ENCODE data around the gene SST. TPM values are rescaled to one million over a fixed set of nuclear protein-coding genes. Genes with fewer than 3 reads are reported as not detected.

Gene SST
- total RNA-seq, 1 experiment from 2014 or later: not detected

- peak; percentile 80 for ATAC-seq
Measured at GRCh38 chr3:187678726-187679268, 8.6 kb upstream of the SST start.

More at GRCh38 chr3:187678726-187679268, 8.6 kb upstream of the SST start:
- H3K27me3 ChIP-seq (ENCODE audit: insufficient read depth, low read length): peaks cover 21% of the 10 kb centered on the region
- CTCF ChIA-PET: interaction anchor here (0.7 to 9.6 kb wide), 22 partner anchors 11 to 1276 kb away, joined by 3 to 472 read pairs (median 9); no protein-coding TSS in a partner anchor
- H3K4me2 ChIP-seq (ENCODE audit: low read length): no peak overlapping the region
- peak; percentile 42 for DNase-seq (ENCODE audit: low read depth, low spot score)
- peak overlapping the region; percentile 58 for H2AFZ ChIP-seq (ENCODE audit: low read depth, low read length, poor library complexity, severe bottlenecking)
- no TSS peak for BruUV-seq (replicated peaks)
- H3K9me3 ChIP-seq (ENCODE audit: control insufficient read depth in 1 of 2, insufficient read depth in 1 of 2, low read depth in 1 of 2, low read length in 2 of 2): no peaks in the 10 kb centered on the region
- RAD21 ChIA-PET (ENCODE audit: low non-redundant PET in 1 of 2, low total read pairs in 2 of 2, uncharacterized antibody in 2 of 2, unreplicated experiment in 2 of 2): interaction anchor here (0.7 to 2.8 kb wide), 8 partner anchors 10 to 458 kb away, joined by 3 to 64 read pairs (median 8); no protein-coding TSS in a partner anchor
- no peak for TF ChIP-seq TCF7L2 (IDR thresholded peaks at IDR 0.05; ENCODE audit: borderline replicate concordance, extremely low read depth, insufficient read depth, insufficient read length)
- TF ChIP-seq, protein P1, sequence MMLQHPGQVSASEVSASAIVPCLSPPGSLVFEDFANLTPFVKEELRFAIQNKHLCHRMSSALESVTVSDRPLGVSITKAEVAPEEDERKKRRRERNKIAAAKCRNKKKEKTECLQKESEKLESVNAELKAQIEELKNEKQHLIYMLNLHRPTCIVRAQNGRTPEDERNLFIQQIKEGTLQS (IDR thresholded peaks at IDR 0.05): no peak
- 0 out of 2 replicates have a peak, but pooled peaks have one; percentile 14 for TF ChIP-seq EGR1 (IDR thresholded peaks at IDR 0.05; ENCODE audit: low read depth)
- peak; percentile 92 for TF ChIP-seq RAD21 (IDR thresholded peaks at IDR 0.05; ENCODE audit: low read depth)
- peak; percentile 67 for TF ChIP-seq YY1 (IDR thresholded peaks at IDR 0.05; ENCODE audit: extremely low read depth, insufficient replicate concordance, low read depth, low read length)
- TF ChIP-seq POLR2A (IDR thresholded peaks at IDR 0.05; ENCODE audit: borderline replicate concordance, extremely low read depth, insufficient read depth, insufficient read length): no peak
- no peak for TF ChIP-seq CEBPB (IDR thresholded peaks at IDR 0.05; ENCODE audit: low read depth)
- no peak for TF ChIP-seq ZNF274 (IDR thresholded peaks at IDR 0.05; ENCODE audit: low read depth, low read length)
- TF ChIP-seq, protein P2, sequence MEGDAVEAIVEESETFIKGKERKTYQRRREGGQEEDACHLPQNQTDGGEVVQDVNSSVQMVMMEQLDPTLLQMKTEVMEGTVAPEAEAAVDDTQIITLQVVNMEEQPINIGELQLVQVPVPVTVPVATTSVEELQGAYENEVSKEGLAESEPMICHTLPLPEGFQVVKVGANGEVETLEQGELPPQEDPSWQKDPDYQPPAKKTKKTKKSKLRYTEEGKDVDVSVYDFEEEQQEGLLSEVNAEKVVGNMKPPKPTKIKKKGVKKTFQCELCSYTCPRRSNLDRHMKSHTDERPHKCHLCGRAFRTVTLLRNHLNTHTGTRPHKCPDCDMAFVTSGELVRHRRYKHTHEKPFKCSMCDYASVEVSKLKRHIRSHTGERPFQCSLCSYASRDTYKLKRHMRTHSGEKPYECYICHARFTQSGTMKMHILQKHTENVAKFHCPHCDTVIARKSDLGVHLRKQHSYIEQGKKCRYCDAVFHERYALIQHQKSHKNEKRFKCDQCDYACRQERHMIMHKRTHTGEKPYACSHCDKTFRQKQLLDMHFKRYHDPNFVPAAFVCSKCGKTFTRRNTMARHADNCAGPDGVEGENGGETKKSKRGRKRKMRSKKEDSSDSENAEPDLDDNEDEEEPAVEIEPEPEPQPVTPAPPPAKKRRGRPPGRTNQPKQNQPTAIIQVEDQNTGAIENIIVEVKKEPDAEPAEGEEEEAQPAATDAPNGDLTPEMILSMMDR (IDR thresholded peaks at IDR 0.05 in 2 of 3, conservative IDR thresholded peaks at IDR 0.05 in 1 of 3; ENCODE audit: borderline replicate concordance in 1 of 3, insufficient read depth in 1 of 3, low read depth in 2 of 3, low read length in 2 of 3): peak; percentile 68 to 89 (median 77)
- TF ChIP-seq ELF1 (IDR thresholded peaks at IDR 0.05; ENCODE audit: borderline replicate concordance, low read depth): no peak
- H3K9me2 ChIP-seq (ENCODE audit: insufficient read depth): no peaks in the 10 kb centered on the region
- H4K20me1 ChIP-seq (ENCODE audit: insufficient read depth): no peaks in the 10 kb centered on the region
- intact Hi-C loops (cut with micrococcal nuclease): loop anchor here (1.0 to 10.0 kb wide), 6 partner anchors 36 to 829 kb away; no protein-coding TSS in a partner anchor
- POLR2A ChIA-PET: interaction anchor here (1.7 kb wide), 1 partner anchor 359 kb away, joined by 14 read pairs; no protein-coding TSS in a partner anchor
- no peaks in the 10 kb centered on the region for H3K36me3 ChIP-seq (ENCODE audit: control insufficient read depth in 1 of 2, insufficient read depth in 2 of 2, low read length in 2 of 2)
- H3K4me3 ChIP-seq (replicated peaks in 1 of 2; ENCODE audit: low read depth in 1 of 2, low read length in 2 of 2): no peak overlapping the region
- H3K79me2 ChIP-seq (ENCODE audit: insufficient read depth, low read length): no peaks in the 10 kb centered on the region
- H3K4me1 ChIP-seq (ENCODE audit: control insufficient read depth in 1 of 2, insufficient read depth in 2 of 2, low read length in 2 of 2): no peaks in the 10 kb centered on the region
- no peak overlapping the region for H3K9ac ChIP-seq (ENCODE audit: low read length)
- no peak overlapping the region for H3K27ac ChIP-seq (ENCODE audit: low read depth, low read length)
